IMR-90 (cell line): Measurements from ENCODE around the gene ENDOG. TPM values are rescaled to one million over a fixed set of nuclear protein-coding genes. Genes with fewer than 3 reads are reported as not detected.

Experiments
- ATAC-seq: fragments of 200-7000 bp; cut with Tn5 transposase; 2 replicates; pipeline ENCODE4 v1.9.1; 2020; ENCODE audit warnings: low read depth, mild to moderate bottlenecking, moderate library complexity
- BruUV-seq: library from RNA; stranded (reverse); fragments of 400-500 nt; replicated peaks from 2 replicates; lab custom pipeline; 2021; lab: Mats Ljungman, UMichigan
- CTCF ChIA-PET: fragments of 300-600 bp; formaldehyde crosslinking; extraction: SDS; loops from one replicate; lab custom pipeline; 2021; ENCODE audit warnings: antibody characterized with exemption; lab: Yijun Ruan, JAX
- POLR2A ChIA-PET: fragments of 300-600 bp; sonication (Branson Sonifier 250); formaldehyde crosslinking; loops from one replicate; lab custom pipeline; 2022; ENCODE audit warnings: antibody characterized with exemption; ENCODE audit not compliant: unreplicated experiment; lab: Charles Lee
- DNase-seq: peaks from one replicate; pipeline ENCODE4 v3.0.0; 2013
- H2AFZ ChIP-seq: replicated peaks from 2 replicates; pipeline ENCODE3; 2013; ENCODE audit warnings: low read length, mild to moderate bottlenecking; ENCODE audit not compliant: poor library complexity
- H2AK5ac ChIP-seq: 2 replicates; pipeline ENCODE4 v1.6.1; 2013; ENCODE audit warnings: low read depth, low read length, inconsistent platforms
- H2AK9ac ChIP-seq: replicated peaks from 2 replicates; pipeline ENCODE3; 2013; ENCODE audit warnings: mild to moderate bottlenecking, low read depth, low read length, moderate library complexity; ENCODE audit not compliant: poor library complexity
- H2BK120ac ChIP-seq: 2 replicates; pipeline ENCODE4 v1.6.1; 2013; ENCODE audit warnings: low read depth, low read length, inconsistent platforms
- H2BK15ac ChIP-seq: 3 replicates; pipeline ENCODE4 v1.6.1; 2013; ENCODE audit warnings: low read depth, low read length, inconsistent platforms
- H2BK20ac ChIP-seq: 2 replicates; pipeline ENCODE4 v1.6.1; 2013; ENCODE audit warnings: low read depth, mild to moderate bottlenecking, inconsistent platforms, low read length, moderate library complexity
- H2BK5ac ChIP-seq: 2 replicates; pipeline ENCODE4 v1.6.1; 2013; ENCODE audit warnings: mild to moderate bottlenecking, low read depth, low read length, inconsistent platforms; ENCODE audit not compliant: poor library complexity, severe bottlenecking
- H3K14ac ChIP-seq: replicated peaks from 2 replicates; pipeline ENCODE4 v1.6.1; 2013; ENCODE audit warnings: low read depth, low read length, inconsistent platforms
- H3K18ac ChIP-seq: 2 replicates; pipeline ENCODE4 v1.6.1; 2013; ENCODE audit warnings: low read depth, low read length, control low read depth
- H3K23ac ChIP-seq: 2 replicates; pipeline ENCODE4 v1.6.1; 2013; ENCODE audit warnings: low read depth, low read length, inconsistent platforms
- H3K27ac ChIP-seq: 2 replicates; pipeline ENCODE4 v1.5.1; 2013; ENCODE audit warnings: mild to moderate bottlenecking, control low read depth, low read length; ENCODE audit not compliant: insufficient read depth
- H3K27me3 ChIP-seq: 2 replicates; pipeline ENCODE4 v1.6.1; 2013; ENCODE audit warnings: low read length; ENCODE audit not compliant: control insufficient read depth, insufficient read depth
- H3K36me3 ChIP-seq: 2 replicates; pipeline ENCODE4 v1.6.1; 2013; ENCODE audit warnings: low read length, mixed read lengths; ENCODE audit not compliant: control insufficient read depth, insufficient read depth
- H3K4ac ChIP-seq: 2 replicates; pipeline ENCODE4 v1.6.1; 2013; ENCODE audit warnings: low read depth, low read length, inconsistent platforms
- H3K4me1 ChIP-seq: 2 replicates; pipeline ENCODE4 v1.6.1; 2013; ENCODE audit warnings: low read length, mixed read lengths; ENCODE audit not compliant: control insufficient read depth, insufficient read depth
- H3K4me2 ChIP-seq: 2 replicates; pipeline ENCODE4 v1.6.1; 2013; ENCODE audit warnings: low read depth, mild to moderate bottlenecking, control low read depth, low read length, moderate library complexity
- H3K4me3 ChIP-seq: 2 replicates; pipeline ENCODE4 v1.5.1; 2013; ENCODE audit warnings: low read depth, mild to moderate bottlenecking, control low read depth, low read length, moderate library complexity; ENCODE audit not compliant: insufficient read depth
- H3K56ac ChIP-seq: 2 replicates; pipeline ENCODE4 v1.6.1; 2013; ENCODE audit warnings: low read length, inconsistent platforms; ENCODE audit not compliant: insufficient read depth; ENCODE audit errors: extremely low read depth
- H3K79me1 ChIP-seq, 2 experiments: 2 replicates each; pipeline ENCODE4 v1.6.1; 2013; ENCODE audit warnings: low read length in 2 of 2, inconsistent platforms in 1 of 2, low read depth in 1 of 2
- H3K9ac ChIP-seq: 2 replicates; pipeline ENCODE4 v1.6.1; 2013; ENCODE audit warnings: low read depth, low read length, control low read depth
- H3K9me1 ChIP-seq: 2 replicates; pipeline ENCODE4 v1.6.1; 2013; ENCODE audit warnings: low read length, inconsistent platforms; ENCODE audit not compliant: insufficient read depth
- H3K9me3 ChIP-seq: 2 replicates; pipeline ENCODE4 v1.6.1; 2013; ENCODE audit warnings: low read length; ENCODE audit not compliant: control insufficient read depth, insufficient read depth
- H4K20me1 ChIP-seq: 2 replicates; pipeline ENCODE4 v1.6.1; 2013; ENCODE audit warnings: low read length, inconsistent platforms; ENCODE audit not compliant: insufficient read depth
- H4K5ac ChIP-seq: 2 replicates; pipeline ENCODE4 v1.6.1; 2013; ENCODE audit warnings: mild to moderate bottlenecking, low read depth, low read length, control low read depth
- H4K8ac ChIP-seq, 2 experiments: 2 replicates each; pipeline ENCODE4 v1.6.1; 2013; ENCODE audit warnings: low read depth in 2 of 2, low read length in 2 of 2, control low read depth in 1 of 2, inconsistent platforms in 1 of 2
- H4K91ac ChIP-seq: 2 replicates; pipeline ENCODE4 v1.6.1; 2013; ENCODE audit warnings: low read depth, low read length, inconsistent platforms; ENCODE audit not compliant: insufficient read depth
- BHLHE40 ChIP-seq: fragments of 150-350 bp; IDR thresholded peaks from 2 replicates; pipeline ENCODE4 v1.6.1; 2016; ENCODE audit warnings: mild to moderate bottlenecking, low read depth, low read length
- CEBPB ChIP-seq: IDR thresholded peaks from 2 replicates; pipeline ENCODE4 v1.6.1; 2012; ENCODE audit warnings: low read depth, low read length, improper control_type of control experiment
- CHD1 ChIP-seq: IDR thresholded peaks from 2 replicates; pipeline ENCODE4 v1.6.1; 2012; ENCODE audit warnings: low read depth, low read length, improper control_type of control experiment
- FOS ChIP-seq: fragments of 150-350 bp; IDR thresholded peaks from 2 replicates; pipeline ENCODE4 v1.6.1; 2016; ENCODE audit warnings: low read depth, low read length
- MAFK ChIP-seq: IDR thresholded peaks from 2 replicates; pipeline ENCODE4 v1.6.1; 2012; ENCODE audit warnings: low read depth, low read length, improper control_type of control experiment
- MAZ ChIP-seq: IDR thresholded peaks from 2 replicates; pipeline ENCODE4 v1.6.1; 2012; ENCODE audit warnings: low read depth, mild to moderate bottlenecking, low read length, improper control_type of control experiment, moderate library complexity, borderline replicate concordance
- MXI1 ChIP-seq: IDR thresholded peaks from 2 replicates; pipeline ENCODE4 v1.6.1; 2012; ENCODE audit warnings: low read depth, mild to moderate bottlenecking, low read length, moderate library complexity, borderline replicate concordance
- NFE2L2 ChIP-seq: fragments of 150-350 bp; IDR thresholded peaks from 2 replicates; pipeline ENCODE4 v1.6.1; 2016; ENCODE audit warnings: low read depth, mild to moderate bottlenecking, low read length
- POLR2A ChIP-seq: IDR thresholded peaks from 2 replicates; pipeline ENCODE4 v1.6.1; 2012; ENCODE audit warnings: mild to moderate bottlenecking, low read depth, low read length
- RAD21 ChIP-seq: IDR thresholded peaks from 2 replicates; pipeline ENCODE4 v1.6.1; 2012; ENCODE audit warnings: low read length, improper control_type of control experiment
- RCOR1 ChIP-seq: IDR thresholded peaks from 2 replicates; pipeline ENCODE4 v1.6.1; 2012; ENCODE audit warnings: mild to moderate bottlenecking, low read length, improper control_type of control experiment; ENCODE audit not compliant: insufficient replicate concordance
- RFX5 ChIP-seq: IDR thresholded peaks from 2 replicates; pipeline ENCODE4 v1.8.0; 2012; ENCODE audit warnings: low read depth, mild to moderate bottlenecking, low read length, moderate library complexity
- SMC3 ChIP-seq: fragments of 150-350 bp; IDR thresholded peaks from 2 replicates; pipeline ENCODE4 v1.6.1; 2016; ENCODE audit warnings: low read depth, mild to moderate bottlenecking, antibody characterized with exemption, low read length, moderate library complexity
- WGBS, 2 experiments: methylation state at CpG; one replicate each; pipeline versions ENCODE4 v1.1.5 to v1.1.7; 2013; ENCODE audit warnings: missing lambda C conversion rate in 2 of 2; ENCODE audit not compliant: insufficient read length in 1 of 2; ENCODE audit errors: extremely low coverage in 2 of 2; 5-methylcytosine and 5-hydroxymethylcytosine counted together
- dilution Hi-C: fragments of 300-500 bp; cut with HindIII; formaldehyde crosslinking; loops from one replicate; pipeline ENCODE4 v1.14.3; 2018; ENCODE audit warnings: low sequenced_read_pairs; ENCODE audit not compliant: unreplicated experiment
- in situ Hi-C: fragments of 300-500 bp; cut with MboI; formaldehyde crosslinking; loops from 3 replicates; pipeline ENCODE4 v1.14.3; 2019; ENCODE audit warnings: low sequenced_read_pairs, inconsistent platforms, mixed read lengths
- intact Hi-C: fragments of 100-400 bp; cut with micrococcal nuclease; formaldehyde crosslinking; loops from 2 replicates; pipeline ENCODE4 v1.10.0; 2022
- polyA plus RNA-seq, 3 experiments: library from polyadenylated mRNA; depleted of rRNA; stranded (reverse); fragments of >200 nt; gene quantifications; 2 replicates each; pipeline ENCODE4 v1.2.3, GENCODE V29; 2012; ENCODE audit warnings: low replicate concordance in 1 of 3
- total RNA-seq: library from RNA; depleted of rRNA; stranded (reverse); fragments of >200 nt; gene quantifications from 2 replicates; pipeline ENCODE4 v1.2.3, GENCODE V29; 2012
- TF ChIP-seq, protein P1 (sequence below): conservative IDR thresholded peaks from 2 replicates; pipeline ENCODE4 v1.5.1; 2012; ENCODE audit warnings: mild to moderate bottlenecking, low read depth, low read length, improper control_type of control experiment
- TF ChIP-seq, protein P2 (sequence below): fragments of 150-350 bp; IDR thresholded peaks from 2 replicates; pipeline ENCODE4 v1.6.1; 2017; ENCODE audit warnings: mild to moderate bottlenecking, antibody characterized with exemption, low read length, low read depth
- TF ChIP-seq, protein P3 (sequence below): fragments of 150-350 bp; IDR thresholded peaks from 2 replicates; pipeline ENCODE4 v1.6.1; 2016; ENCODE audit warnings: low read depth, mild to moderate bottlenecking, low read length, moderate library complexity, borderline replicate concordance

Gene ENDOG
- total and polyA plus RNA-seq, 2 of the 4 experiments (the other 2 are of a cell fraction): 9.9 to 16.2 TPM

DNA sequence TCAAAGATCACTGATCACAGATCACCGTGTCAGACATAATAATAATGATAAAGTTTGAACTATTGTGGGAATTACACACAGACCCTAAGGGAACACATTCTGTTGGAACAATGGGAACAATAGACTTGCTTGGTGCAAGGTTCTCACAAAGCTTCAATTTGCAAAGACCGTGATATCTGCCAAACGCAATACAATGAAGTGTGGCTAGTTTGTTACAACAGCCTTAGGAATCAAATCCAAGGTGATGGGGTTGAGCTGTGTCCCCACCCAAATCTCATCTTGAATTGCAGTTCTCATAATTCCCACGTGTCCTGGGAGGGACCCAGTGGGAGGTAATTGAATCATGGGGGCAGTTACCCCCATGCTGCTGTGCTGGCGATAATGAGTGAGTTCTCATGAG lies 42.6 kb downstream of the ENDOG start:
- Histone ChIP-seq H3K36me3 (no peaks in the 10 kb centered on the region; the same call in 1 of the 2 replicates), H3K18ac (no peak overlapping the region), H2BK5ac (no peak overlapping the region), H3K9me3 (no peaks in the 10 kb centered on the region), H3K4ac (no peak overlapping the region), H3K9ac (no peak overlapping the region), H4K20me1 (no peaks in the 10 kb centered on the region), H3K9me1 (0 out of 2 replicates have a peak, but pooled peaks cover 3% of the 10 kb centered on the region), H2BK15ac (no peak overlapping the region), H3K14ac (no peak overlapping the region), H2AK9ac (no peak overlapping the region), H3K4me1 (no peaks in the 10 kb centered on the region), H3K23ac (no peak overlapping the region), H4K8ac (no peak overlapping the region), H4K5ac (no peak overlapping the region), H2BK120ac (no peak overlapping the region), H3K56ac (no peak overlapping the region), H3K27ac (no peak overlapping the region), H2AFZ (no peak overlapping the region), H3K79me1 (peaks cover 7 to 30% of the 10 kb centered on the region in 2 experiments; a peak in 3 of 4 replicates), H3K4me3 (no peak overlapping the region), H2BK20ac (no peak overlapping the region), H2AK5ac (no peak overlapping the region), H4K91ac (no peak overlapping the region), H3K4me2 (no peak overlapping the region), H3K27me3 (no peaks in the 10 kb centered on the region)
- TF ChIP-seq, protein P1, sequence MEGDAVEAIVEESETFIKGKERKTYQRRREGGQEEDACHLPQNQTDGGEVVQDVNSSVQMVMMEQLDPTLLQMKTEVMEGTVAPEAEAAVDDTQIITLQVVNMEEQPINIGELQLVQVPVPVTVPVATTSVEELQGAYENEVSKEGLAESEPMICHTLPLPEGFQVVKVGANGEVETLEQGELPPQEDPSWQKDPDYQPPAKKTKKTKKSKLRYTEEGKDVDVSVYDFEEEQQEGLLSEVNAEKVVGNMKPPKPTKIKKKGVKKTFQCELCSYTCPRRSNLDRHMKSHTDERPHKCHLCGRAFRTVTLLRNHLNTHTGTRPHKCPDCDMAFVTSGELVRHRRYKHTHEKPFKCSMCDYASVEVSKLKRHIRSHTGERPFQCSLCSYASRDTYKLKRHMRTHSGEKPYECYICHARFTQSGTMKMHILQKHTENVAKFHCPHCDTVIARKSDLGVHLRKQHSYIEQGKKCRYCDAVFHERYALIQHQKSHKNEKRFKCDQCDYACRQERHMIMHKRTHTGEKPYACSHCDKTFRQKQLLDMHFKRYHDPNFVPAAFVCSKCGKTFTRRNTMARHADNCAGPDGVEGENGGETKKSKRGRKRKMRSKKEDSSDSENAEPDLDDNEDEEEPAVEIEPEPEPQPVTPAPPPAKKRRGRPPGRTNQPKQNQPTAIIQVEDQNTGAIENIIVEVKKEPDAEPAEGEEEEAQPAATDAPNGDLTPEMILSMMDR: no peak
- TF ChIP-seq NFE2L2 (no peak), CEBPB (no peak), CHD1 (no peak), RFX5 (no peak), MAFK (no peak), MAZ (no peak), RCOR1 (no peak), MXI1 (no peak), BHLHE40 (no peak), FOS (no peak), SMC3 (no peak), RAD21 (no peak), POLR2A (no peak)
- TF ChIP-seq, protein P2, sequence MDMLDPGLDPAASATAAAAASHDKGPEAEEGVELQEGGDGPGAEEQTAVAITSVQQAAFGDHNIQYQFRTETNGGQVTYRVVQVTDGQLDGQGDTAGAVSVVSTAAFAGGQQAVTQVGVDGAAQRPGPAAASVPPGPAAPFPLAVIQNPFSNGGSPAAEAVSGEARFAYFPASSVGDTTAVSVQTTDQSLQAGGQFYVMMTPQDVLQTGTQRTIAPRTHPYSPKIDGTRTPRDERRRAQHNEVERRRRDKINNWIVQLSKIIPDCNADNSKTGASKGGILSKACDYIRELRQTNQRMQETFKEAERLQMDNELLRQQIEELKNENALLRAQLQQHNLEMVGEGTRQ: no peak
- TF ChIP-seq, protein P3, sequence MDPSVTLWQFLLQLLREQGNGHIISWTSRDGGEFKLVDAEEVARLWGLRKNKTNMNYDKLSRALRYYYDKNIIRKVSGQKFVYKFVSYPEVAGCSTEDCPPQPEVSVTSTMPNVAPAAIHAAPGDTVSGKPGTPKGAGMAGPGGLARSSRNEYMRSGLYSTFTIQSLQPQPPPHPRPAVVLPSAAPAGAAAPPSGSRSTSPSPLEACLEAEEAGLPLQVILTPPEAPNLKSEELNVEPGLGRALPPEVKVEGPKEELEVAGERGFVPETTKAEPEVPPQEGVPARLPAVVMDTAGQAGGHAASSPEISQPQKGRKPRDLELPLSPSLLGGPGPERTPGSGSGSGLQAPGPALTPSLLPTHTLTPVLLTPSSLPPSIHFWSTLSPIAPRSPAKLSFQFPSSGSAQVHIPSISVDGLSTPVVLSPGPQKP: no peak
- CTCF ChIA-PET: interaction anchor here (0.9 to 1.4 kb wide), 2 partner anchors 66 to 67 kb away, joined by 3 to 4 read pairs; no protein-coding TSS in a partner anchor
- intact Hi-C loops: loop anchor here (5.0 kb wide), 1 partner anchor 86 kb away; the partner anchor contains the start of genes DOLK and NUP188
- in situ Hi-C loops: no loop called here
- POLR2A ChIA-PET: no interaction called here
- ATAC-seq (no peak), DNase-seq (no peak)
- WGBS, 2 experiments: no CpG with 5 or more reads among the region's 5 CpGs
- no TSS peak for BruUV-seq
- dilution Hi-C loops: no loop called here
